CD4-positive, alpha-beta T cell treated with Interferon alpha-2 for 1 hour (primary cell): ENCODE data around the gene MBD3.
"Not testable (repeated sequence)": the region's sequence is repeated elsewhere in the genome, so short reads cannot be mapped to it uniquely, and the experiment has no call there.

ENCODE experiments used
- DNase-seq, 2 donors: peaks; one replicate each; pipeline ENCODE4 v3.0.0-alpha.2; 2020 to 2022

MBD3 gene

GRCh38 chr19:1533510-1534150, 59.0 kb downstream of the MBD3 start:
- no peak for DNase-seq

- no peak for DNase-seq
Measured at GRCh38 chr19:1532003-1532402, 60.7 kb downstream of the MBD3 start.

DNA sequence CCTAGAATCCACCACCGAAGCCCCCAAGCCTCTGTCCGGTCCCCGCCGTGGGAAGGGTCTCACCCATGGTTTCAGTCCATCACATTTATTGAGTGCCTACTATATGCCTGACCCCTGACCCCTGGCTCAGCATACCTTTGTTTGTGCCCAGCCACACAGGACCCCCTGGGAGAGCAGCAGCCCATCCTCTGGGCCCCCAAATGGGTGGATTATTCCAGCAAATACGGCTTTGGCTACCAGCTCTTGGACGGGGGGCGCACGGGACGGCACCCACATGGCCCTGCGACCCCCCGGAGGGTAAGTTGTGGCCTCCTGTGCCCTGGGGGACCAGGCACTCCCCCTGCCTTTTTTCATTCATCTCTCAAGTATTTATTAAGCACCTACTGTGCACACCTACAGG, 61.1 kb downstream of the MBD3 start:
- no peak for DNase-seq

- DNase-seq: not testable (repeated sequence)
Measured at GRCh38 chr19:1530856-1531255, 61.8 kb downstream of the MBD3 start.

GRCh38 chr19:1529430-1529816, 63.2 kb downstream of the MBD3 start:
- DNase-seq: no peak

DNA sequence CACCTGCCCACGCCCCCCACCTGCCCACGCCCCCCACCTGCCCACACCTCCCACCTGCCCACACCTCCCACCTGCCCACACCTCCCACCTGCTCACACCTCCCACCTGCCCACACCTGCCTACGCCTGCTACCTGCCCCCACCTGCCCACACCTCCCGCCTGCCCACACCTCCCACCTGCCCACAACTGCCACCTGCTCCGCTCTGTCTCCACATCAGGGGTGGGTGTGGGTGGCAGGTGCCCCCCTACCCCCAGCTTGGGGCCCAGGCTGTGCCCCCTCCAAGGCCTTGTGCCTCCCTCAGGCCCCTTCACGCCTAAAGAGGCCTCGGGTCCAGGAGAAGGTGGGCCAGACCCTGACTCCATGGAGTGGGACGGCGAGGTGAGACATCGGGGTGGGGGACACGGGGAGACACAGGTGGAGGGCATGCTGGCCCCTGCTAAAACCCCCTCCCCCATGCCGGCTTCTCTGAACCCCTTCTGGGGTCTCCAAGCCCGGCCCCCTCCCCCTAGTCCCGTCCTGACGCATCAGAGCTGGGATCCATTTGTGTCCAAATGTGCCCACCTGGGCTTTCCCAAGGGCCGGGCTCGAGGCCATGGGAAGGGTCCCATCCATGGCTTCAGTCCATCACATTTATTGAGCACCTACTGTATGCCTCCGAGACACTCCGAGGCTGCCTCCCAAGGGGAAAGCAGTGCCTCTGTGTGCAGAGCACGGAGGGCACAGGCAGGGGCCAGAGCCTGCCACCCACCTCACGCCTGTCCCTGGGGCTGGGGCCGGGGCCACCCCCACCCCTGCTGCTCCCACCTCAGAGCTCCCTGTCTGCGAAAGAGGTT, 63.9 kb downstream of the MBD3 start:
- no peak for DNase-seq

- DNase-seq: no peak
Measured at GRCh38 chr19:1527650-1528309, 64.9 kb downstream of the MBD3 start.

- DNase-seq: no peak
Measured at GRCh38 chr19:1526979-1527649, 65.6 kb downstream of the MBD3 start.

- DNase-seq: no peak
Measured at GRCh38 chr19:1526066-1526778, 66.4 kb downstream of the MBD3 start.

DNA sequence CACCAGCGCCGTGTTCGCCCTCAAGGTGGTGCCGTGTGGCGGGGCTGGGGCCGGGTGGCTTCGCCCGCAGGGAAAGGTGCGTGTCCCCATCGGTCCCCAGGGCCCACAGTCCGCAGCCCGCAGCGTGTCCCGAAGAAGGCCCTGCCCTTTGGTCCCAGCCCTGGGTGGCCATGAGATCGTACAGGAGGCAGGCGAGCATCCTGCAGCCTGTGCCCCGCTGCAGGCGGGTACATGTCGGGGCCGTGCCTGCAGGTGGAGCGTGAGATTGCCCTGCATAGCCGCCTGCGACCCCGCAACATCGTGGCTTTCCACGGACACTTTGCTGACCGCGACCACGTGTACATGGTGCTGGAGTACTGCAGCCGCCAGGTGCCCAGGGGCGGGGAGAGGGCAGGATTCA, 67.3 kb downstream of the MBD3 start:
- DNase-seq: no peak

DNA sequence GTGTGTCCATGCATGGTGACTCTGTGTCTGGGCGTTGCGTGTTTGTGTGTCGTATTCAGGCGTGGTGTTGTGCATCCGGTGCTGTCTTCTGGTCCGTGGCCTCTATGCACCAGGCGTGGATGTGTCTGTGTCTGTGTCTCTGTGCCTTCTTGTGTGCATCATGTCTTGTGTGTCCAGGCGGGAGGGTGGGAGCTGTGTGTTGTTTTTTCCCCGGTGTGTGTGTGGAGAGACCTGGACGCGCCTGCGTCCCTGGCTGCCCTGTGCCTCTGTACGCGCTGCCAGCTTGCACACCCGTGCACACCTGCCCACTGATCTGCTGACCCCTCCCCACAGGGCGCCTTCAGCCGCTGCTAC, 67.7 kb downstream of the MBD3 start:
- no peak for DNase-seq

DNA sequence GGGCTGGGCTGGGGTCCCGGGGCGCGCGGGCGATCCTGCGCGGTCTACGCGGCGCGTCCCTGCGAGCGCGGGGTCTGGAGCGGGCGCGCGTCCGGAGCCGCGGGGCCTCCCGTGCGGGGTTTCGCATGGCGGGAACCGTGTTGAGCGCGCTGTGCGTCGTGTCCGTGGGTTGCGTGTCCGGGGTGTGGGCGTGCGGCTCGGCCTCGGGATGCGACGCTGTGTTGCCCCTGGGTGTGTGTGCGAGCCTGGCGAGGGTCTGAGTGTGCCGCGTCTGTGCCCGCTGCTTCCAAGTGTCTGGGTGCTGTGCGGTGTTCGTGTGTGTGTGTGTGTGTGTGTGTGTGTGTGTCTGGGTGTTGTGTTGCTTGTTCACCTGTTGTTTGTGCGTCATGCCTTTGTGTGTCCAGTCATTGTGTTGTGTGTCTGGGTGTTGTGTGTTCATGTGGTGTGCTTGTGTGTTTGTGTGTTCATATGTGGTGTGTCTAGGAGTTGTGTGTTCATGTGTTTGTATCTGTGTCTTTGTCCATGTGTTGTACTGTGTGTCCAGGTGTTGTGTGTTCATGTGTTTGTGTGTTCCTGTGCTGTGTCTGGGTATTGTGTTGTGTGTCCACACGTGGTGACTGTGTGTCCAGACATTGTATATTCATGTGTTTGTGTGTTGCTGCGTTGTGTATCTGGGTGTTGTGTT, 68.2 kb downstream of the MBD3 start:
- DNase-seq: no peak
